GM21723 (cell line): ENCODE data around the gene TENT4A.

Source experiments
- ATAC-seq: cut with Tn5 transposase; IDR thresholded peaks from one replicate; pipeline ENCODE4 v1.9.1; 2021; ENCODE audit warnings: mild to moderate bottlenecking, moderate library complexity; ENCODE audit not compliant: unreplicated experiment

Gene TENT4A

GRCh38 chr5:6700074-6700684 is 13.1 kb upstream of the TENT4A start:
- no peak for ATAC-seq

GRCh38 chr5:6700685-6701355 is 12.4 kb upstream of the TENT4A start:
- no peak for ATAC-seq

- no peak for ATAC-seq
These were observed 11.7 kb upstream of the TENT4A start for GRCh38 chr5:6701491-6701890.

GRCh38 chr5:6702633-6703032 is 10.6 kb upstream of the TENT4A start:
- no peak for ATAC-seq

- ATAC-seq, result no peak
These were observed 9.4 kb upstream of the TENT4A start for GRCh38 chr5:6703806-6704205.

GRCh38 chr5:6704361-6704851 is 8.8 kb upstream of the TENT4A start:
- no peak for ATAC-seq

GRCh38 chr5:6705088-6705487 is 8.1 kb upstream of the TENT4A start:
- peak; percentile 88 for ATAC-seq

- no peak for ATAC-seq
These were observed 7.3 kb upstream of the TENT4A start for GRCh38 chr5:6705959-6706358.

- ATAC-seq, result no peak
These were observed 5.4 kb upstream of the TENT4A start for GRCh38 chr5:6707852-6708251.

GRCh38 chr5:6708814-6709213 is 4.4 kb upstream of the TENT4A start:
- no peak for ATAC-seq

GRCh38 chr5:6710070-6710469 is 3.2 kb upstream of the TENT4A start:
- no peak for ATAC-seq

- no peak for ATAC-seq
These were observed 2.5 kb upstream of the TENT4A start for GRCh38 chr5:6710551-6711318.

GRCh38 chr5:6711409-6712141 is 1.7 kb upstream of the TENT4A start:
- ATAC-seq, result peak; percentile 13

- ATAC-seq, result peak; percentile 17
These were observed 1.1 kb upstream of the TENT4A start for GRCh38 chr5:6712142-6712576.

- ATAC-seq, result peak; percentile 66
These were observed 507 bp upstream of the TENT4A start for GRCh38 chr5:6712577-6713273.

GRCh38 chr5:6714226-6715041 is 1.2 kb downstream of the TENT4A start:
- ATAC-seq, result no peak

- no peak for ATAC-seq
These were observed 2.0 kb downstream of the TENT4A start for GRCh38 chr5:6715271-6715670.

- ATAC-seq, result no peak
These were observed 2.8 kb downstream of the TENT4A start for GRCh38 chr5:6715758-6716628.
